Measurements from ENCODE around the gene DGKH.
"Not testable (repeated sequence)": the region's sequence is repeated elsewhere in the genome, so short reads cannot be mapped to it uniquely, and the experiment has no call there.

- not testable (repeated sequence) for TF ChIP-seq POLR2A (IDR thresholded peaks at IDR 0.05)
- TF ChIP-seq, protein P1, sequence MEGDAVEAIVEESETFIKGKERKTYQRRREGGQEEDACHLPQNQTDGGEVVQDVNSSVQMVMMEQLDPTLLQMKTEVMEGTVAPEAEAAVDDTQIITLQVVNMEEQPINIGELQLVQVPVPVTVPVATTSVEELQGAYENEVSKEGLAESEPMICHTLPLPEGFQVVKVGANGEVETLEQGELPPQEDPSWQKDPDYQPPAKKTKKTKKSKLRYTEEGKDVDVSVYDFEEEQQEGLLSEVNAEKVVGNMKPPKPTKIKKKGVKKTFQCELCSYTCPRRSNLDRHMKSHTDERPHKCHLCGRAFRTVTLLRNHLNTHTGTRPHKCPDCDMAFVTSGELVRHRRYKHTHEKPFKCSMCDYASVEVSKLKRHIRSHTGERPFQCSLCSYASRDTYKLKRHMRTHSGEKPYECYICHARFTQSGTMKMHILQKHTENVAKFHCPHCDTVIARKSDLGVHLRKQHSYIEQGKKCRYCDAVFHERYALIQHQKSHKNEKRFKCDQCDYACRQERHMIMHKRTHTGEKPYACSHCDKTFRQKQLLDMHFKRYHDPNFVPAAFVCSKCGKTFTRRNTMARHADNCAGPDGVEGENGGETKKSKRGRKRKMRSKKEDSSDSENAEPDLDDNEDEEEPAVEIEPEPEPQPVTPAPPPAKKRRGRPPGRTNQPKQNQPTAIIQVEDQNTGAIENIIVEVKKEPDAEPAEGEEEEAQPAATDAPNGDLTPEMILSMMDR (IDR thresholded peaks at IDR 0.05), result not testable (repeated sequence)
Observed at GRCh38 chr13:42096222-42096621, 47.8 kb downstream of the DGKH start.
